Lower lobe of right lung (tissue), 2 donors: ENCODE measurements around the gene B9D1. TPM values are rescaled to one million over a fixed set of nuclear protein-coding genes. Genes with fewer than 3 reads are reported as not detected.
"Not testable (repeated sequence)": the region's sequence is repeated elsewhere in the genome, so short reads cannot be mapped to it uniquely, and the experiment has no call there.

ENCODE experiments used
- ATAC-seq, 2 donors: fragments of 200-7000 bp; cut with Tn5 transposase; one replicate each; pipeline ENCODE4 v1.9.1; 2020 to 2022; ENCODE audit warnings: mild to moderate bottlenecking in 2 of 2, moderate library complexity in 2 of 2
- DNase-seq: peaks from one replicate; pipeline ENCODE4 v3.0.0-alpha.2; 2020
- H3K27ac ChIP-seq: fragments of 200-600 bp; one replicate; pipeline ENCODE4 v1.8.0; 2022
- H3K27me3 ChIP-seq: fragments of 200-600 bp; one replicate; pipeline ENCODE4 v1.8.0; 2022; ENCODE audit warnings: low read depth
- H3K36me3 ChIP-seq: fragments of 200-600 bp; one replicate; pipeline ENCODE4 v1.8.0; 2022; ENCODE audit warnings: mild to moderate bottlenecking
- H3K4me1 ChIP-seq: fragments of 200-600 bp; one replicate; pipeline ENCODE4 v1.8.0; 2022
- H3K4me3 ChIP-seq: fragments of 200-600 bp; one replicate; pipeline ENCODE4 v1.8.0; 2022; ENCODE audit warnings: mild to moderate bottlenecking
- H3K9me3 ChIP-seq: fragments of 200-600 bp; one replicate; pipeline ENCODE4 v1.8.0; 2022
- CTCF ChIP-seq: fragments of 200-600 bp; IDR thresholded peaks from one replicate; pipeline ENCODE4 v1.8.0; 2022; ENCODE audit warnings: antibody characterized with exemption, mild to moderate bottlenecking
- intact Hi-C: fragments of 100-400 bp; cut with DNase I; formaldehyde crosslinking; loops from one replicate; pipeline ENCODE4 v1.11.0; 2022
- total RNA-seq: library from RNA; stranded (reverse); fragmentation: NEBNext Ultra II Directional; extraction: Animal tissue kit (Norgen Biotek cat#: 25700); gene quantifications from one replicate; pipeline ENCODE4 v1.2.1, GENCODE V29; 2021
- donor health status: DM: no; HTN: yes; CAD: no; lungs with severe emphysema.

The B9D1 gene
- total RNA-seq, 1 donor from 2014 or later: 11.3 TPM

DNA sequence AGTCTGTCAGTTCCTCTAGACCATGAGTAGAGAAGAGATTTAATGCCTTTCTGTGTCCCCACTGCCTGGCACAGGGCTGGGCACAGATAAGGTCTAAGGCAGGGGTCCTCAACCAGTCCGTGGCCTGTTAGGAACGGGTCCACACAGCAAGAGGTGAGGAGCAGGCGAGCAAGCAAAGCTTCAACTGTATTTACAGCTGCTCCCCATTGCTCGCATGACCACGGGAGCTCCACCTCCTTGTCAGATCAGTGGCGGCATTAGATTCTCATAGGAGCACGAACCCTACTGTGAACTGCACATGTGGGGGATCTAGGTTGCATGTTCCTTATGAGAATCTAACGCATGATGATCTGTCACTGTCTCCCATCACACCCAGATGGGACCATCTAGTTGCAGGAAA lies 1.8 kb downstream of the B9D1 start:
- no peak for TF ChIP-seq CTCF
- Histone ChIP-seq H3K36me3 (no peaks in the 10 kb centered on the region), H3K27ac (no peak overlapping the region), H3K4me3 (no peak overlapping the region), H3K27me3 (no peaks in the 10 kb centered on the region), H3K9me3 (no peaks in the 10 kb centered on the region), H3K4me1 (peaks cover 13% of the 10 kb centered on the region)
- ATAC-seq (no peak), DNase-seq (no peak)
- intact Hi-C loops: no loop called here

DNA sequence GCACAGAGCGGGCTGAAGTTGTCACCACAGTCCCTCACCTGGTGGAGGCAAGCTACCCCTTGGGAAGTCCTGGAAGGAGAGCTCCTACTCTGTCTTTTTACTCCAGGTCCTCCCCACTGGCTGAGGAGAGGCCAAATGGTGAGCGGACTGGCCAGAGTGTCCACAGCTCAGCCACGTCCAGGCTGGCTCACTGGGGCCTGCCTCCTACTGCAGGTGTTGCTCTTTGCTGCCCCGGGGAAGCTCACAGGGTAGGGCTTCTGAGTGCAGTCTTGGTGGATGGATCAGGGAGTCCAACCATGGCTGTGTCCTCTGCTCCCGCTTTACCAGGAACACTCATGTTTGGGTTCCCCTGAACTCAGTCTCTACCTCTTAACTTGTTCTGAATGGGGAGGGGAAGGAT lies 2.7 kb downstream of the B9D1 start:
- no peaks in the 10 kb centered on the region for H3K9me3 ChIP-seq
- H3K27me3 ChIP-seq: no peaks in the 10 kb centered on the region
- ATAC-seq (no peak), DNase-seq (no peak)
- intact Hi-C loops: no loop called here
- no peak for TF ChIP-seq CTCF
- no peak overlapping the region for H3K27ac ChIP-seq
- H3K4me3 ChIP-seq: no peak overlapping the region
- H3K4me1 ChIP-seq: peaks cover 13% of the 10 kb centered on the region
- H3K36me3 ChIP-seq: no peaks in the 10 kb centered on the region

DNA sequence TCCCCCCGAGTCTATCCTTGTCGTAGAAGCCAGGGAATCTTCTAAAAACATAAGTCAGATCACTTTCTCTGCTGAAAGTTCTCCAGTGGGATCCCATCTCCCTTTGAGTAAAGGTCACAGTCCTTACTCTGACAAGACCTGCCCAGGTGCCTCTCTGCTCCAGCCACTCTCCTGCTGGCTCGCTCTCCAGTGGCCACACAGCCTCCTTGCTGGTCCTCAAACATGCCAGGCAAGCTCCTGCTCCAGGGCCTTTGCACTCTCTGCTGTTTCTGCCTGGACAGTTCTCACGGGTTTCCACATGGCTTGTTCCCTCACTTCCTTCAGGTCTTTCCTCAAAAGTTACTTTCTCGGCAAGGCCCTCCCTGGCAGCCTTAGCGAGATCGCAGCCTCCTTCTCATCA lies 3.4 kb downstream of the B9D1 start:
- Histone ChIP-seq H3K36me3 (no peaks in the 10 kb centered on the region), H3K4me3 (no peak overlapping the region), H3K4me1 (peaks cover 13% of the 10 kb centered on the region), H3K9me3 (no peaks in the 10 kb centered on the region), H3K27ac (no peak overlapping the region), H3K27me3 (no peaks in the 10 kb centered on the region)
- no peak for TF ChIP-seq CTCF
- DNase-seq (no peak), ATAC-seq (no peak)
- intact Hi-C loops: no loop called here

DNA sequence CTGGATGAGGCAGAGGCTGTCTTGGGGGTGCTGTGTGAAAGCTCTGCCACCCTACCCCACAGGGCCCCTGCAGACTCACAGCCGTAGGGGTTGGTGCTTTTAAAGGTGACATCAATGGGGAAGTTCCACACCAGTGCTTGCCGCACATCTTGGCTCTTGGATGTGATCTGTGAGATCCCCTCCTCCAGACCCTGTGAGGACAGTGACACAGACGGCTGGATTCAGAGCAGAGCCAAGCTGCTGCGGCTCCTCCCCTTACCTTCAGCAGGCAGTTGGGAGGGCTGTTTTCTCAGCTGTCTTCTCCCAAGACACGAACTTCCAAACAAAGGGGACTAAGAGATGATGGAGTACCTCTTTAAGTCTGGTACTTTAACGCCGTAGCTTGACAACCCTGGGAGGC lies 4.8 kb downstream of the B9D1 start:
- intact Hi-C loops: no loop called here
- H3K4me1 ChIP-seq: peaks cover 7% of the 10 kb centered on the region
- TF ChIP-seq CTCF: no peak
- DNase-seq: no peak
- no peak for ATAC-seq
- no peaks in the 10 kb centered on the region for H3K9me3 ChIP-seq
- no peaks in the 10 kb centered on the region for H3K36me3 ChIP-seq
- no peaks in the 10 kb centered on the region for H3K27me3 ChIP-seq
- H3K27ac ChIP-seq: no peak overlapping the region
- H3K4me3 ChIP-seq: no peak overlapping the region

DNA sequence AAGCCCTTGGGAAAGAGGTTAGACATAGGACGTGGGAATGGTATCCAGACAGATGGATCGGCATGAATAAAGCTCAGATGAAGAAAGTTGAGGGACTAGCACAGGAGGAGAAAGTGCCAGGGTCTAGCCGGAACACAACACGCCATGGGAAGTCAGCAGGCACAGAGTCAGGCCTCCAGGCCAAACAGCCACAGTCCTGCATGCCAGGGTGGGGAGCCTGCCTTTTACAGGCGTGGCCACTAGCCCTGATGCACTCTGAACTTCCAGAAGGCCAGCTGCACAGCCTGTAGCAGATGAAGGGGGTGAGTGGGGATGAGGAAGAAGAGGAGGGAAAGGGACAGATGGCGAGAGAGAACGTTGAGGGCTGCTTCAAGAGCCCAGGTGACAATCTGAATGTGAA lies 5.2 kb downstream of the B9D1 start:
- Histone ChIP-seq H3K27ac (no peak overlapping the region), H3K27me3 (no peaks in the 10 kb centered on the region), H3K4me1 (peaks cover 7% of the 10 kb centered on the region), H3K4me3 (no peak overlapping the region), H3K36me3 (no peaks in the 10 kb centered on the region), H3K9me3 (no peaks in the 10 kb centered on the region)
- no peak for ATAC-seq
- no peak for DNase-seq
- intact Hi-C loops: no loop called here
- no peak for TF ChIP-seq CTCF

- ATAC-seq (no peak), DNase-seq (no peak)
- no peak for TF ChIP-seq CTCF
- Histone ChIP-seq H3K4me3 (no peak overlapping the region), H3K9me3 (no peaks in the 10 kb centered on the region), H3K27me3 (no peaks in the 10 kb centered on the region), H3K4me1 (no peaks in the 10 kb centered on the region), H3K36me3 (no peaks in the 10 kb centered on the region), H3K27ac (no peak overlapping the region)
- intact Hi-C loops: no loop called here
These were observed 7.8 kb downstream of the B9D1 start for GRCh38 chr17:19354748-19355147.

GRCh38 chr17:19353401-19353800 lies 9.1 kb downstream of the B9D1 start:
- DNase-seq, H3K36me3 ChIP-seq, H3K27ac ChIP-seq, intact Hi-C loops, H3K4me3 ChIP-seq, H3K4me1 ChIP-seq, H3K9me3 ChIP-seq, H3K27me3 ChIP-seq, ATAC-seq: not testable (repeated sequence)
